ENCODE results near the gene NOS1.

NOS1 gene

DNA sequence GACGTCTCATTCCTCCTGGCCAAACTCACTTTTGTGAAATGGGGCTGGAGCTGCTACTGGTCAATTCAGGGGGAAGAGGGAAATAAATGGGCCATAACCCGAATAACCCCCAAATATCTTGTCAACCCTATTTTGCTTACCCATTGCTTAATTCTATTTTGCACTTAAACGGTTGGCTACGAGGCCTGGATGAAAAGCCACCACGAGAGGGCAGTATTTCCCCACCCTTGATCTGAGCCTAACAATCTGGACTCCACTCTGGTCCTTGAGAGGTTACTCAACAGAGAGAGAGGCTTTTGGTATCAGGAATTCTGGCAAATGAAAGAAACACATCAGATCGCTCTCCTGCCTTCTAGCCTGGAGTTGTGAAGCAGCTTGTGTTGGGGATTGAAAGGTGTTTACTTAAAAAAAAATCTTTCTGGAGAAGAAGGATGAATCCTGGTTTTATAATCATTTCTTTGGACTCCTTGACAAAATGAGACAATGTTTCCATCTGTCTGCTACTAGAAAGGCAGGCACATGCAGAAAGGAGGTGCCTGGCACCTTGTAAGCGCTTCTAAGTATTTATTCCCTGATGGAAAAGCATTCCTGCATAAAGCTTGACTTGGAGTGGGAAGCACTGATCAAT, 148.7 kb downstream of the NOS1 start:
- Histone ChIP-seq H3K27me3 (ENCODE audit: insufficient read depth, low read depth, severe bottlenecking) (no peaks in the 10 kb centered on the region), H3K4me3 (ENCODE audit: low read depth, low read length) (no peak overlapping the region), H3K27ac (no peak overlapping the region), H3K9me3 (ENCODE audit: severe bottlenecking) (no peaks in the 10 kb centered on the region), H3K36me3 (no peaks in the 10 kb centered on the region)
- peak; percentile 68 for DNase-seq
- TF ChIP-seq, protein P1, sequence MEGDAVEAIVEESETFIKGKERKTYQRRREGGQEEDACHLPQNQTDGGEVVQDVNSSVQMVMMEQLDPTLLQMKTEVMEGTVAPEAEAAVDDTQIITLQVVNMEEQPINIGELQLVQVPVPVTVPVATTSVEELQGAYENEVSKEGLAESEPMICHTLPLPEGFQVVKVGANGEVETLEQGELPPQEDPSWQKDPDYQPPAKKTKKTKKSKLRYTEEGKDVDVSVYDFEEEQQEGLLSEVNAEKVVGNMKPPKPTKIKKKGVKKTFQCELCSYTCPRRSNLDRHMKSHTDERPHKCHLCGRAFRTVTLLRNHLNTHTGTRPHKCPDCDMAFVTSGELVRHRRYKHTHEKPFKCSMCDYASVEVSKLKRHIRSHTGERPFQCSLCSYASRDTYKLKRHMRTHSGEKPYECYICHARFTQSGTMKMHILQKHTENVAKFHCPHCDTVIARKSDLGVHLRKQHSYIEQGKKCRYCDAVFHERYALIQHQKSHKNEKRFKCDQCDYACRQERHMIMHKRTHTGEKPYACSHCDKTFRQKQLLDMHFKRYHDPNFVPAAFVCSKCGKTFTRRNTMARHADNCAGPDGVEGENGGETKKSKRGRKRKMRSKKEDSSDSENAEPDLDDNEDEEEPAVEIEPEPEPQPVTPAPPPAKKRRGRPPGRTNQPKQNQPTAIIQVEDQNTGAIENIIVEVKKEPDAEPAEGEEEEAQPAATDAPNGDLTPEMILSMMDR (IDR thresholded peaks at IDR 0.05; ENCODE audit: low read depth, low read length), result peak; percentile 79

DNA sequence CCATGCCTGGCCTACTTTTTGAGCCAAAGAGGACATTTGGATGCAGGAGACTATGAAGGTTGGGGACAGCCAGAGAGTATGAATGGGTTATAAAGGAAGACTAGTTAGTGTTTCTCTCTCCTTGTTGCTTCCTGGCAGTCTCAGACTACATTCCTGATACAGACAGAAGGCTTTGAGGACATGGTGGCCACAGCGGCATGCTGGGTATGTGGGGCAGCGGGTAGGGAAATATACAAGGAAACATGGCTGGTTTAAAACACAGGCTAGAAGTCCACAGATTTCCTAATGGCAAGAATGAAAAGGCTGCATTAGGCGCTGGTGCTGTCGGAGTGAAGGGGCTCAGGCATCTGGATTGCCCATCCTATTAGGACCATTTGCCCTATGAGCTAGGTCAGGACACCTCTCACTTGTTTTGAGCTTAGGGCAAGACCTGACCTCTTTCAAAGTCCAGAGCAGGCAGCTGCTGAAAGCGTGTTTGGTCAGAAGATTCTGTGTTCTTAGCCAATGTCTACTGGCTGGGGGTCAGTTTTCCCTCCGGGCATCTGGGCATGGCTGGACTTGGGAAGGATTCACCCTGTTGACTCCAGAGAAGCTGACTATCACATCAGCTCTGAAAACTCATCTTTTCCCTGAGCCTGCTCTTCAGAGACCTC, 151.0 kb downstream of the NOS1 start:
- Histone ChIP-seq H3K9me3 (ENCODE audit: severe bottlenecking) (no peaks in the 10 kb centered on the region), H3K27ac (no peak overlapping the region), H3K36me3 (no peaks in the 10 kb centered on the region), H3K27me3 (ENCODE audit: insufficient read depth, low read depth, severe bottlenecking) (no peaks in the 10 kb centered on the region), H3K4me3 (ENCODE audit: low read depth, low read length) (no peak overlapping the region)
- TF ChIP-seq, protein P1 (IDR thresholded peaks at IDR 0.05; ENCODE audit: low read depth, low read length), result no peak
- no peak for DNase-seq

DNA sequence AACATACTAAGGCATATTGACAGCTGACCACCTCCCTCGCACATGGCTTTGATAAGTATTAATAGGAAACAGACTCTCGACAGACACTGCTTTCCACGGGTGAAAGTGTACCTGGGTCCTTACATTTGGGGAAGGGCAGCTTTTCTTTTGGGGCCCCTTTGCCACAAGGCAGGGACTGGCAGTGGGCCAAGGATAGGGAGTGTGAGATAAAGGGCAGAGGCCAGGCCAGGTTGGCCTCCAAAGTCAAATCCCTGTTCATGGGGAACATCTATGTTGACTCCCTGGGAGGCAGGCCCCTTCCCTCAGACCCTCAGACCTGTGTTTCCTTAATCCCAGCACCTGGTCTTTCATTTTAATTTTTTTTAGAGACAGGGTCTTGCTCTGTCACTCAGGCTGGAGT, 151.8 kb downstream of the NOS1 start:
- no peak for DNase-seq
- H3K9me3 ChIP-seq (ENCODE audit: severe bottlenecking), result no peaks in the 10 kb centered on the region
- H3K4me3 ChIP-seq (ENCODE audit: low read depth, low read length), result no peak overlapping the region
- TF ChIP-seq, protein P1 (IDR thresholded peaks at IDR 0.05; ENCODE audit: low read depth, low read length), result no peak
- no peaks in the 10 kb centered on the region for H3K36me3 ChIP-seq
- H3K27me3 ChIP-seq (ENCODE audit: insufficient read depth, low read depth, severe bottlenecking), result no peaks in the 10 kb centered on the region
- H3K27ac ChIP-seq, result no peak overlapping the region

- H3K27me3 ChIP-seq (ENCODE audit: insufficient read depth, low read depth, severe bottlenecking), result no peaks in the 10 kb centered on the region
- H3K4me3 ChIP-seq (ENCODE audit: low read depth, low read length), result no peak overlapping the region
- no peaks in the 10 kb centered on the region for H3K9me3 ChIP-seq (ENCODE audit: severe bottlenecking)
- TF ChIP-seq, protein P1 (IDR thresholded peaks at IDR 0.05; ENCODE audit: low read depth, low read length), result no peak
- H3K36me3 ChIP-seq, result no peaks in the 10 kb centered on the region
- DNase-seq, result no peak
- no peak overlapping the region for H3K27ac ChIP-seq
Measured at GRCh38 chr12:117208811-117209455, 152.5 kb downstream of the NOS1 start.

DNA sequence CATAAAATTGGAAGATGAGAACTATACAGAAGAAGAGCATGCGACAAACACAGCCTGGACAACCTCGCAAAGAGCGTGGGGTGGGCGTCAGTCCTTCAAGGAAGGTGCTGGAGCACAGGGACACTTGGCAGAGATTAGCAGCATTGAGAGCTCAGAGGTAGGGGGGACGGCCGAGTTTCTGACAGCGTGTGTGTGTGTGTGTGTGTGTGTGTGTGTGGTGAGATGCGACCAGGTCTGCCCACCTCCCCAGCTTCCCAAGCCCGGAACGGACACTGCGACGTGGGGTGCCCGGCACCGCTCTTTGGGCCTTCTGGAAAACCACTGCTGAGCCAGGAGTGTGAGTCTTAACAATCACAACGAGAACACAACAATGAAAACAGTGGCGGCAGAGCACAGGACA, 153.2 kb downstream of the NOS1 start:
- Histone ChIP-seq H3K27ac (no peak overlapping the region), H3K9me3 (ENCODE audit: severe bottlenecking) (no peaks in the 10 kb centered on the region), H3K36me3 (no peaks in the 10 kb centered on the region), H3K4me3 (ENCODE audit: low read depth, low read length) (no peak overlapping the region), H3K27me3 (ENCODE audit: insufficient read depth, low read depth, severe bottlenecking) (no peaks in the 10 kb centered on the region)
- DNase-seq, result no peak
- TF ChIP-seq, protein P1 (IDR thresholded peaks at IDR 0.05; ENCODE audit: low read depth, low read length), result no peak
